Measurements from ENCODE around the gene OR52E6. TPM values are rescaled to one million over a fixed set of nuclear protein-coding genes. Genes with fewer than 3 reads are reported as not detected.

The OR52E6 gene
- total RNA-seq, 2 donors from 2014 or later: not detected

DNA sequence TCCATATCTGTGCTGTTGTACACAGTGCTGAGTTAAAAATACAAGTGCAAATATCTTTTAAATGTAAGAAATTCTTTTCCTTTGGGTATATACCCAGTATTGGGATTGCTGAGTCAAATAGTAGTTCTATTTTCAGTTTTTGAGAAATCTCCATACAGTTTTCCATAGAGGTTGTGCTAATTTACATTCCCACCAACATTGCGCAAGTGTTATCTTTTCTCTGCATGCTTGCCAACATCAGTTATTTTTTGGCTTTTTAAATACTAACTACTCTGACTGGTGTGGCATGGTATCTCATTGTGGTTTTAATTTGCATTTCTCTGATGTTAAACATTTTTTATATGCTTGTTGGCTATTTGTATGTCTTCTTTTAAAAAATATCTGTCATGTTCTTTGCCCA, 9.3 kb upstream of the OR52E6 start:
- H3K4me3 Mint-ChIP-seq: no peak overlapping the region
- H3K27ac ChIP-seq (ENCODE audit: low read depth, low read length): no peak overlapping the region
- no peaks in the 10 kb centered on the region for H3K27me3 Mint-ChIP-seq (ENCODE audit: insufficient read depth)
- H3K9ac ChIP-seq (ENCODE audit: extremely low read depth, low read length, poor library complexity, severe bottlenecking): no peak overlapping the region
- H3K9me3 ChIP-seq (ENCODE audit: control insufficient read depth, low read length): no peaks in the 10 kb centered on the region
- no peaks in the 10 kb centered on the region for H3K4me1 ChIP-seq (ENCODE audit: control insufficient read depth, insufficient read depth, low read length)
- no peaks in the 10 kb centered on the region for H3K36me3 ChIP-seq (ENCODE audit: control insufficient read depth, insufficient read depth, low read length)
- H3K36me3 Mint-ChIP-seq (ENCODE audit: low read depth): no peaks in the 10 kb centered on the region
- TF ChIP-seq, protein P1, sequence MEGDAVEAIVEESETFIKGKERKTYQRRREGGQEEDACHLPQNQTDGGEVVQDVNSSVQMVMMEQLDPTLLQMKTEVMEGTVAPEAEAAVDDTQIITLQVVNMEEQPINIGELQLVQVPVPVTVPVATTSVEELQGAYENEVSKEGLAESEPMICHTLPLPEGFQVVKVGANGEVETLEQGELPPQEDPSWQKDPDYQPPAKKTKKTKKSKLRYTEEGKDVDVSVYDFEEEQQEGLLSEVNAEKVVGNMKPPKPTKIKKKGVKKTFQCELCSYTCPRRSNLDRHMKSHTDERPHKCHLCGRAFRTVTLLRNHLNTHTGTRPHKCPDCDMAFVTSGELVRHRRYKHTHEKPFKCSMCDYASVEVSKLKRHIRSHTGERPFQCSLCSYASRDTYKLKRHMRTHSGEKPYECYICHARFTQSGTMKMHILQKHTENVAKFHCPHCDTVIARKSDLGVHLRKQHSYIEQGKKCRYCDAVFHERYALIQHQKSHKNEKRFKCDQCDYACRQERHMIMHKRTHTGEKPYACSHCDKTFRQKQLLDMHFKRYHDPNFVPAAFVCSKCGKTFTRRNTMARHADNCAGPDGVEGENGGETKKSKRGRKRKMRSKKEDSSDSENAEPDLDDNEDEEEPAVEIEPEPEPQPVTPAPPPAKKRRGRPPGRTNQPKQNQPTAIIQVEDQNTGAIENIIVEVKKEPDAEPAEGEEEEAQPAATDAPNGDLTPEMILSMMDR (conservative IDR thresholded peaks at IDR 0.05): no peak
- no peak overlapping the region for H3K4me3 ChIP-seq (ENCODE audit: low read length)
- no peaks in the 10 kb centered on the region for H3K27me3 ChIP-seq (ENCODE audit: control insufficient read depth, insufficient read depth, low read length, poor library complexity, severe bottlenecking)
- H3K27ac Mint-ChIP-seq: no peak overlapping the region
- H3K4me1 Mint-ChIP-seq: no peaks in the 10 kb centered on the region
- H3K9me3 Mint-ChIP-seq: peaks cover 8% of the 10 kb centered on the region
- DNase-seq: no peak
- 100% methylated on average over 1 of the region's 1 CpG; no CpG with 5 or more reads in 1 of the 2 experiments for WGBS, 2 experiments (ENCODE audit: insufficient coverage in 1 of 2, insufficient read length in 1 of 2)

DNA sequence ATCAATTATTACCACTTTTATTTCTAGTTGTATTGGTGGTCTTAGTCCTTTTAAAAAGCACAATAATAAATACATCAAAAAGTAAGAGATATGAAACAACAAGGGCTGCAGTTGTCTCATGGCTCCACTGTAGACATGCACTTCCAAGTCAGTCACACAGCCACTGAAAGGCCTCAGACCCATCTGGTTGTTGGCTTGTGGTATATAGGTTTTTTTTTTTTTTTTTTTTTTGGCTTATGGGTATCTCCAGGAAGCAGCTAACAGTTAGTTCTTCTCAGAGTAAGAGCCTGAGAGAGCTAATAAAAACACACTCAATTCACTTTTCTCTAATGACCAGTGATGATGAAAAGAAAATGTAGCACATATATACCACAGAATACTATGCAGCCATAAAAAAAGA, 6.0 kb upstream of the OR52E6 start:
- no peaks in the 10 kb centered on the region for H3K9me3 ChIP-seq (ENCODE audit: control insufficient read depth, low read length)
- no peak overlapping the region for H3K9ac ChIP-seq (ENCODE audit: extremely low read depth, low read length, poor library complexity, severe bottlenecking)
- Mint-ChIP-seq H3K4me3 (no peak overlapping the region), H3K4me1 (no peaks in the 10 kb centered on the region), H3K27ac (no peak overlapping the region), H3K27me3 (ENCODE audit: insufficient read depth) (no peaks in the 10 kb centered on the region), H3K36me3 (ENCODE audit: low read depth) (no peaks in the 10 kb centered on the region), H3K9me3 (peaks cover 2% of the 10 kb centered on the region)
- H3K4me1 ChIP-seq (ENCODE audit: control insufficient read depth, insufficient read depth, low read length): no peaks in the 10 kb centered on the region
- H3K4me3 ChIP-seq (ENCODE audit: low read length): no peak overlapping the region
- TF ChIP-seq, protein P1 (conservative IDR thresholded peaks at IDR 0.05): no peak
- no peak overlapping the region for H3K27ac ChIP-seq (ENCODE audit: low read depth, low read length)
- no peak for DNase-seq
- H3K27me3 ChIP-seq (ENCODE audit: control insufficient read depth, insufficient read depth, low read length, poor library complexity, severe bottlenecking): no peaks in the 10 kb centered on the region
- H3K36me3 ChIP-seq (ENCODE audit: control insufficient read depth, insufficient read depth, low read length): no peaks in the 10 kb centered on the region

DNA sequence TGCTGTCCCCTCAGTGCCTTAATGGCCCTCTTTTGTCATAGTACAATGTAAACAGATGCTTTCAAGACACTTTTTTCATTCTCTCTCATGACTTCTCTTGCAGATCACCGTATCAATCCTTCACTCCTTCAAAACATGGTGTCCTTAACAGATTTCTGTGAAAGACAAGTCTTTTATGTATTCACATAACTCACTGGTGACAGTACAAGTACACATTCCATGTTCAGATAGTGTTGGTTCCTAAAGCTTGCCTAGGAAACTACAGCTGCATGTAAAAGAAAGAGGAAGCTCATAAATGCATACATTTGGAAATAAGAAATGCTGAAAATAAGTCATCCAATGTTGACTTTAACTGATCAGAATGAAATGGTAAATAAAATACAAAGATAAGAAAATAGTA, 5.0 kb upstream of the OR52E6 start:
- no peak overlapping the region for H3K9ac ChIP-seq (ENCODE audit: extremely low read depth, low read length, poor library complexity, severe bottlenecking)
- TF ChIP-seq, protein P1 (conservative IDR thresholded peaks at IDR 0.05): no peak
- no peaks in the 10 kb centered on the region for H3K4me1 Mint-ChIP-seq
- H3K27ac Mint-ChIP-seq: no peak overlapping the region
- H3K27me3 Mint-ChIP-seq (ENCODE audit: insufficient read depth): no peaks in the 10 kb centered on the region
- DNase-seq: no peak
- H3K4me3 ChIP-seq (ENCODE audit: low read length): no peak overlapping the region
- H3K9me3 Mint-ChIP-seq: no peaks in the 10 kb centered on the region
- H3K4me3 Mint-ChIP-seq: no peak overlapping the region
- no peaks in the 10 kb centered on the region for H3K27me3 ChIP-seq (ENCODE audit: control insufficient read depth, insufficient read depth, low read length, poor library complexity, severe bottlenecking)
- no peak overlapping the region for H3K27ac ChIP-seq (ENCODE audit: low read depth, low read length)
- H3K36me3 Mint-ChIP-seq (ENCODE audit: low read depth): no peaks in the 10 kb centered on the region
- H3K4me1 ChIP-seq (ENCODE audit: control insufficient read depth, insufficient read depth, low read length): no peaks in the 10 kb centered on the region
- H3K36me3 ChIP-seq (ENCODE audit: control insufficient read depth, insufficient read depth, low read length): no peaks in the 10 kb centered on the region
- WGBS, 2 experiments (ENCODE audit: insufficient coverage in 1 of 2, insufficient read length in 1 of 2): 88 to 100% methylated on average over 1 of the region's 1 CpG
- no peaks in the 10 kb centered on the region for H3K9me3 ChIP-seq (ENCODE audit: control insufficient read depth, low read length)

Data from endodermal cell (in vitro differentiated cells).